ENCODE data around the gene RPL10L.

RPL10L gene

DNA sequence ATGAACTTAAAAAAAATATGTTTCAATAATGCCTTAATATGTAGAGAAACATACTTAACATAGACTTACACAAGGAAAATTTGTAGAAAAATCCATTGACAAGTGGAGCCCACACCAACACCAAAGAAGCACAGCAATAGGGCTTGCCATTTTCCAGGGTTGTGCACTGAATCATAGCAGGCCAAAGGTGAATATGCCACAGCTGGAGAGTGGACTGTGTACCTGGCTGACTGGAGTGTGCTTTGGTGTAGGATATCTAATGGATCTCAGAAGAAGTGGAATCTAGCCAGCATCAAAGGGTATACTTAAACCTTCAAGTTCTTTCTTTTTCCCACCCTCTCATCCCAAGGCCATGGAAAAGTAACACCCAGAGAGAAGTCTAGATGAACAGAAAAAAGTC is 4.8 kb downstream of the RPL10L start:
- H3K4me3 ChIP-seq: no peak overlapping the region
- no peak for DNase-seq (ENCODE audit: low spot score)
- TF ChIP-seq, protein P1, sequence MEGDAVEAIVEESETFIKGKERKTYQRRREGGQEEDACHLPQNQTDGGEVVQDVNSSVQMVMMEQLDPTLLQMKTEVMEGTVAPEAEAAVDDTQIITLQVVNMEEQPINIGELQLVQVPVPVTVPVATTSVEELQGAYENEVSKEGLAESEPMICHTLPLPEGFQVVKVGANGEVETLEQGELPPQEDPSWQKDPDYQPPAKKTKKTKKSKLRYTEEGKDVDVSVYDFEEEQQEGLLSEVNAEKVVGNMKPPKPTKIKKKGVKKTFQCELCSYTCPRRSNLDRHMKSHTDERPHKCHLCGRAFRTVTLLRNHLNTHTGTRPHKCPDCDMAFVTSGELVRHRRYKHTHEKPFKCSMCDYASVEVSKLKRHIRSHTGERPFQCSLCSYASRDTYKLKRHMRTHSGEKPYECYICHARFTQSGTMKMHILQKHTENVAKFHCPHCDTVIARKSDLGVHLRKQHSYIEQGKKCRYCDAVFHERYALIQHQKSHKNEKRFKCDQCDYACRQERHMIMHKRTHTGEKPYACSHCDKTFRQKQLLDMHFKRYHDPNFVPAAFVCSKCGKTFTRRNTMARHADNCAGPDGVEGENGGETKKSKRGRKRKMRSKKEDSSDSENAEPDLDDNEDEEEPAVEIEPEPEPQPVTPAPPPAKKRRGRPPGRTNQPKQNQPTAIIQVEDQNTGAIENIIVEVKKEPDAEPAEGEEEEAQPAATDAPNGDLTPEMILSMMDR (IDR thresholded peaks at IDR 0.05): no peak
- no peak overlapping the region for H3K27ac ChIP-seq

DNA sequence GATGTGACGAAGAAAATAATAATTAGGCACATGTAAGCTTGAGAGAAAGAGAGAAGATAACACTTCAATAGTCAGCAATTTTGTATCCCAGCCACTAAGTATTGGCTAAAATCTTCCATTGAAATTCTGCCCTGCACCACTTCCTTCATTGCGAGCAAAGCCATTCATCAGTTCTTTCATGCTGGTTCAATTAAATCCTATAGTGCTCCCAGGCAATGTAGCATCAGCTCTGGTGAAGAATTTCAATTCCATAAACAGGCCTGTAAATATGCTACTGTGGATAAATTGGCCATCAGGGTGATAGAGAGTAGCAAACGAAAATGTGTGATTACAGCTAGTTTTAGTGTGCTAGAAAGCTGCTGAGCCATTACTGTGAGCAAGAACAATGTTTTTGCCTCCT is 24.7 kb downstream of the RPL10L start:
- Histone ChIP-seq H3K27ac (no peak overlapping the region), H3K4me3 (no peak overlapping the region)
- TF ChIP-seq, protein P1 (IDR thresholded peaks at IDR 0.05): no peak
- DNase-seq (ENCODE audit: low spot score): no peak

All from coronary artery (tissue), 2 donors.